HG02588 (cell line): Measurements from ENCODE around the gene MED15.

Experiments used
- ATAC-seq: cut with Tn5 transposase; IDR thresholded peaks from one replicate; pipeline ENCODE4 v1.9.1; 2021; ENCODE audit warnings: mild to moderate bottlenecking, moderate library complexity; ENCODE audit not compliant: unreplicated experiment

The MED15 gene

DNA sequence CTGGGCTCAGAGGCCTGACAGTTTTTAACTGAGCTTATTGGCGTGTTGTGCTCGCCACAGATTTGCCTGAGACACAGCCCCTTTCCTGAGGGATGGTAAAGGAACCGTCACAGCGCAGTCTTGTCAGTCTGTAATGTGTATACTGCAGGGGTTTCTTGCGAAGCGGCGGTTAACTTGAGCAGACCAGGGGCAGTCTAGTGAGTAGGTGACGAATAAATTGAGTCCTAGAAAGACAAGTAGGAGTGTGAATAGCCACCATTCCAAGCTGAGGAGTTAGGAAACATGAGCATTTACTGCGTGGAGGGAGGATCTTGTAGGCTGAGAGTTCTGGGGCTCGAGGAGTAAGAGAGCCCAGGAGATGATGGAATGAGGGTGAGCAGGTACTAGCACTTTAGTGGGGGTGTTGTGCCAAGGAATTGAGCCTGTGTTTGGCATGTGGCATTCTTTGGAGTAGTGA, 1.4 kb downstream of the MED15 start:
- ATAC-seq: no peak

DNA sequence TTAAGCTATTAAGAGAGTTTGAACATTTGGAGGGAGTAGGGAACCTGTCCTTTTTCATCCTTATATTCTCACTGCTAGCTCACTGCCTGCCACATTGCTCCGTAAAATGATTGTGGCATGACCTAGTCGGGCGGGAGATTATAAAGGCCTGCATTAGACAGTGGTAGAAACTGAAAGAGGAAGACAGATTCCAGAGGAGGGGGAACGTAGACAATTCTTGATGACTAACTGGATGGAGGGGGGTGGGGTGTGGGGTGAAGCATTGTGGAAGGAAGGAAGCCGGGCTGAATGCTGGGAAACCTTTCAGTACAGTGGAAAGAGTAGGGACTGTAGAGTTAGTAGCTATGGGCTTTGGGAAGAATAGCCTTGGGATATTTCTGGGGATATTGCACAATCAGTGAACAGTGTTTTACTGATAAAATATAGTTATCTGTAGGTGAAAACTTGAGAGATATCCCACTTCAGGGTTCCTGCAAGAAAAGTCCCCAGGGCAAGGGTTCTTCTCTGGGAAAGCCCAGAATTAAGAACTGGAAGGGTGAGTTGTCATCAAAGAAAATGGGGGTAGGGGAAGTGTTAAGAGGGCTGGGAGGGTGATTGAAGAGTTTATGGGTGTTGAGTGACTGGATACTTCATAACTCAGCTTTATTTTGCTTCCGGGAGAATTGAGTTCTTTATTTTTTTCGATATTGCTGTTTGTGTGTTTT, 2.1 kb downstream of the MED15 start:
- no peak for ATAC-seq

- ATAC-seq: no peak
Observed at GRCh38 chr22:20510811-20511577, 3.6 kb downstream of the MED15 start.

GRCh38 chr22:20511578-20512229, 4.3 kb downstream of the MED15 start:
- no peak for ATAC-seq

- ATAC-seq: no peak
Observed at GRCh38 chr22:20514658-20515406, 7.4 kb downstream of the MED15 start.

DNA sequence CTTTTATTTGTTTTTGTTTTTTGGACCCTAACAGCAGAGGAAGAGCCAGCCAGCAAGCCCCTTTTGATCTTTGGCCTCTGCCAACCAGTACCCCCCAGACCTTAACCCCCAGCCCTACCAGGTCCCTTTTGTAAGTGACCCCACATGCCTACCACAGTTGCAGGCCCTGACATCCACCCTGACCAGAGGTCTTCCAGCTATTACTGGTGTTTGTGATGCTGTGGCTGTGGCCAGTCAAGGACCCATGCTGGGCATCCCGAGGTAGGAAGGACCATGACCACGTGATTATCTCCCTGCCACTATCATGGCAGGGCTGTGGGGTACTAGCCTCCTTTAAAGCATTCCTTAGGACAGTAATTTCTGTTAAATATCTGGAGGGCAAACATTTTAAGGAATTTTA, 9.0 kb downstream of the MED15 start:
- ATAC-seq: no peak

DNA sequence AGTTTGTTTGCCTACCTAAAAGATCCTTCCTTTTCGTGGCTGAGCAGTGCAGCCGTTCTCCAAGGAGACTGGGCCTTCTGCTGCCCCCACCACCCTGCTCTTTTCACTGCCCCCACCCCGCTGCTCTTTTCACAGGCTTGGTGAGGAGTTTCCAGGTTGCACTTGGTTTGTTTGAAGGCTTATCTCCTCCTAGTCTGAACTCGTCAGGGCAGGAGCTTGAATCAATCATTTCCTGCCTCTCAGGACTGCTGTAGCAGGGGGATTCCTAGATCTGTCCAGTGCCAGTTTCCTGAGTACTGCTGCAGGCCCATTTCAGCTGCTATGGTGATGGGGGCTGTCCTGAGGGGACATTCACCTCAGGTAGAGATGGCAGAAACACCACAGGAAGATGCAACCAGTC, 10.0 kb downstream of the MED15 start:
- no peak for ATAC-seq

GRCh38 chr22:20517841-20518592, 10.6 kb downstream of the MED15 start:
- no peak for ATAC-seq

- ATAC-seq: no peak
Observed at GRCh38 chr22:20519558-20519957, 12.1 kb downstream of the MED15 start.

DNA sequence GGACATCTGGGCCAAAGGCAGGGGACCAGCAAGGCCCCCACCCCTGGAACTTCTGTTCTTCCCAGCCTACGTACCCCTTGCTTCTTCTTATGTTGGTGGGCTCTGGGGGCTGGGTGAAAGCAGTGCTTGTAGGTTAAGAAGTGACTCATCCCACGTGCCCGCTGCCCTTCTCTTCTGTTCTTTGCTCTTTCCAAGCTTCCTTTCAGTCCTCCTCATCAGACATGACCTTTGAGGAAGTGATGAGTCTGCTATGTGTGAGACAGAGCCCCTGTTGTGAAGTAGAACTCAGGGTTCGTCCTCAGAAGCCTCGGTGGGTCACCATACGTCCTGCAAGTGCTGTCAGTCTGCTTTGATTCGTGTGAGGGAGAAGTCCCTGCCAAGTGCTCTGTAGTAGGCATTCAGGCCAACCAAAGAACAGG, 12.7 kb downstream of the MED15 start:
- ATAC-seq: no peak

DNA sequence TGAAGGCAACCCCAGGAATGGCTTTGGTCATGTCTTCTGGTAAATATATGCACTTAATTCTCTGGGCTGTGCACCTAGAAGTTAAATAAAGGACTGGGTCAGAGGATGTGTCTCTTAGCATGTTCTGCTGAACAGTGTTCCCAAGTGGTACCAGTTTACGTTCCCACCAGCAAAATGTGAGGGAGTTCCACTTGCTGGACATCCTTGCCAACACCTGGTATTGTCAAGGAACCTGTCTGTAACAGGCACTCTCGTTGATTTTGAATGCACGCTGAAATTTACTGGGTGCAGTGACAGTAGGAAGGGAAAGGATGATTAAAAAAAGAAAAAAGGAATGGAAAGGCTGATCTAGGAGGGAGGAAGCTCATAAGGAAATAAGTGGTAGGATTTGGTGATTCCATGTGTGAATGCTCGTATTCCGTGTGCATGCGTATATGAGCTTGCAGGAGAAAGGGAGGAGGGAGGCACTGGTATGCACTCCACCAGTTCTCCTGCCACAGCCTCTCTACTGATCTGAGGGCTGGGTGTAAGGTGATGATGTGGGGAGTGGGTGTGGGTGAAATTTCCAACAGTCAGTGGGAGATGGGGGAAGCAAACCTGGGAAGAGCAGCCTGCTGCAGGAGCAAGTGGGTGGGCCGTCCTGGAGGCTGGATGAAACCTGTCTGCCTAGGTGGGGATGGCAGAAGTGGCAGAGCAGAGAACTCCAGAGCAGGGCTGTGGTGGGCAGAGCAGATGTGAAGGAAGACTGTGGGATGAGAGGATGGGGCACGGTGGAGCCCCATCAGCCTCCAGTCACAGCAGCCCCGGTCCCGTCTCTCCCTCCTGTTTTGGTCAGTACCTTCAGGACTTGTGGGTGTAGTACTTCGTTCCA, 15.0 kb downstream of the MED15 start:
- ATAC-seq: no peak

- ATAC-seq: no peak
Observed at GRCh38 chr22:20523086-20523983, 15.9 kb downstream of the MED15 start.

- ATAC-seq: no peak
Observed at GRCh38 chr22:20524004-20524481, 16.6 kb downstream of the MED15 start.

DNA sequence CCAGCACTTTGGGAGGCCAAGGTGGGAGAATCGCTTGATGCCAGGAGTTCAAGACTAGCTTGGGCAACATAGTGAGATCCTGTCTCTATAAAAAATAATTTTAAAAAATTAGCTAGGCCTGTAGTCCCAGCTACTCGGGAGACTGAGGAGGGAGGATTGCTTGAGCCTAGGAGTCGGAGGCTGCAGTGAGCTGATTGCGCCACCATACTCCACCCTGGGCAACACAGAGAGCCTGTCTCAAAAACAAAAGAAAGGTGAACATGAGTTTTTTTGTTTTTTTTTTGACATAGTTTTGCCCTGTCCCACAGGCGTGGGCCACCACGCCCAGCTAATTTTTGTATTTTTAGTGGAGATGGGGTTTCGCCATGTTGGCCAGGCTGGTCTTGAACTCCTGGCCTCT, 17.6 kb downstream of the MED15 start:
- ATAC-seq: no peak

- no peak for ATAC-seq
Observed at GRCh38 chr22:20526305-20526627, 18.9 kb downstream of the MED15 start.

DNA sequence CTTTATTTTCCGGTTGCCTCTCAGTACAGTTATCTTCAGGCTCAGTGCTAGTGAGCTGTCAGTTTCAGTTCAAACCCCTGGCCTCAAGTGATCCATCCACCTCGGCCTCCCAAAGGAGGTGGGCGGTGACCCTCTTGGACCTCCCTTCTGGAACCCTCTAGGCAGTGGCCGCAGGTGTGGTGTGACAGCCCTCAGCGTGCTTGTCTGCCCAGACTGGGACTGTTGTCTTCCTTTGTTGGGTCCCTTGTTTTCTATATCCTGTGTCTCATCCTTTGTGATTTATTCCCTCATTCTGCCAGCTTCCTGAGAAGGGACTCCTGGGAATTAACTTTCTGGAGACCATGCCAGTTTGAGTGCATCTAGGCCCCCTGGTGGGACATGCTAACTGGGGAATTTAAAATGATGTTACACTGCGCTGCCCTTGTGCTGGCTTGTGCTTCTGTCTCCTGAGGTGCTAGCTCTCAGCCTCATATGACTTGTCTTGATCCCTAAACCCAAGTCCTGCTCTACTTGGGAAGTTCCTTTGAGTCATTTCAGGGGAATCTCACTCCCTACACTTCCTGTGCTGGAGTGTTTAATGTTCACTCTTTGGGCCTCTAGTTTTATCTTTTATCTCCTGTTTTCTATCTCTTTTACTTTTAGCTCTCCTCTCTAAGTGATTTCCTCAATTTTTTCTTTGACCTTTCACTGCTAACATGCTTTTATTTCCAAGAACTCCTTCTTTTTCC, 19.4 kb downstream of the MED15 start:
- ATAC-seq: no peak

- ATAC-seq: no peak
Observed at GRCh38 chr22:20528405-20528978, 21.1 kb downstream of the MED15 start.
